Activated CD4-positive, alpha-beta memory T cell treated with anti-CD3 and anti-CD28 coated beads for 36 hours (primary cell): Measurements from ENCODE around the gene TECR. TPM values are rescaled to one million over a fixed set of nuclear protein-coding genes. Genes with fewer than 3 reads are reported as not detected.

Source experiments
- CTCF ChIA-PET: fragments of 350-600 bp; sonication (Branson Sonifier 250); formaldehyde crosslinking; loops from one replicate; lab custom pipeline; 2021; ENCODE audit warnings: antibody characterized with exemption, inconsistent platforms; lab: Charles Lee
- POLR2A ChIA-PET: fragments of 350-600 bp; sonication (Branson Sonifier 250); formaldehyde crosslinking; loops from one replicate; lab custom pipeline; 2021; ENCODE audit warnings: antibody characterized with exemption; lab: Charles Lee
- DNase-seq: peaks from one replicate; pipeline ENCODE4 v3.0.0-alpha.2; 2020
- H3K27ac Mint-ChIP-seq: one replicate; pipeline ENCODE4 v1.8.0; 2021; ENCODE audit warnings: mixed read lengths
- H3K27me3 Mint-ChIP-seq: one replicate; pipeline ENCODE4 v1.8.0; 2021; ENCODE audit warnings: mixed read lengths
- H3K36me3 Mint-ChIP-seq: one replicate; pipeline ENCODE4 v1.8.0; 2021; ENCODE audit warnings: mixed read lengths
- H3K4me1 Mint-ChIP-seq: one replicate; pipeline ENCODE4 v1.8.0; 2021; ENCODE audit warnings: low read depth, mixed read lengths
- H3K4me3 Mint-ChIP-seq: one replicate; pipeline ENCODE4 v1.8.0; 2021; ENCODE audit warnings: mild to moderate bottlenecking, mixed read lengths
- H3K9me3 Mint-ChIP-seq: one replicate; pipeline ENCODE4 v1.8.0; 2021; ENCODE audit warnings: mixed read lengths
- intact Hi-C: fragments of 100-400 bp; cut with micrococcal nuclease; formaldehyde crosslinking; loops from one replicate; pipeline ENCODE4 v1.15.1; 2023
- total RNA-seq, 2 experiments: library from RNA; stranded (reverse); gene quantifications; one replicate each; pipeline ENCODE4 v1.2.3, GENCODE V29; 2021

TECR gene
- total RNA-seq, 2 experiments from 2014 or later: 120 TPM

DNA sequence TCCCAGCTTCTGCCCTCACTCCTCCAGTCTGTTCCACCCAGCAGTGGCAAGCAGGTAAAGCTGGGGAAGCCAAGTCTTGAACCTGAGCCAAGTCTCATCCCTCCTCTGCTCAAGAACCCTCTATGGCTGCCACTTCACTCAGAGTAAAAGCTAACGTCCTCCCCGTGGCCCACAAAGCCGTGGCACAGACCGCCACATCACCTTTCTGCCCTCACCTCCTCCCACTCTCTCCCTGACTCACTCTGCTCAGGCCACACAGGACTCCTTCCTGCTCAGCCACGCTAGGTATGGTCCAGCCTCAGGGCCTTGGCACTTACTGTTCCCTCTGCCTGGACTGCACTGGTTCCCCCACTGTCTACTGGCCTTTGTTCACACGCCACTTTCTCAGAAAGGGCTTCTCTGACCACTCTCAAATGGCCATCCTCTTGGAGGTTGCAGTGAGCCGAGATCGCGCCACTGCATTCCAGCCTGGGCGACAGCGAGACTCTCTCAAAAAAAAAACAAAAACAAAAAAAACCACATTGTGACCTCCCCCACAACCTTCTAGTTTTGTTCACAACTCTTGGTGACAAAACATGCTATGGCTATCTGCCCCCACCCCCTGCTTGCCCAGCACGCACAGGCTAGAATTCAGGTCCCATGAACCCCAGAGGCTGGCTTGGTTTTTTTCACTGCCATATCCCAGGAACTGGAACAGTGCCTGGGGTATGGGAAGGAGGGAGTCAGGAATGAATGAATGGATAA lies 26.7 kb downstream of the TECR start:
- H3K4me1 Mint-ChIP-seq: peaks cover 48% of the 10 kb centered on the region
- peak overlapping the region; percentile 59 for H3K27ac Mint-ChIP-seq
- no peaks in the 10 kb centered on the region for H3K9me3 Mint-ChIP-seq
- no peaks in the 10 kb centered on the region for H3K36me3 Mint-ChIP-seq
- H3K27me3 Mint-ChIP-seq: no peaks in the 10 kb centered on the region
- CTCF ChIA-PET: interaction anchor here (0.8 to 4.0 kb wide), 22 partner anchors 10 to 420 kb away, joined by 3 to 48 read pairs (median 6); partner anchors contain the start of genes ASF1B, DNAJB1, NDUFB7 and TECR
- DNase-seq: peak; percentile 40
- intact Hi-C loops: no loop called here
- no peak overlapping the region for H3K4me3 Mint-ChIP-seq
- POLR2A ChIA-PET: interaction anchor here (0.5 to 1.3 kb wide), 3 partner anchors 13 to 19 kb away, joined by 4 to 7 read pairs (median 6); partner anchors contain the start of gene NDUFB7

DNA sequence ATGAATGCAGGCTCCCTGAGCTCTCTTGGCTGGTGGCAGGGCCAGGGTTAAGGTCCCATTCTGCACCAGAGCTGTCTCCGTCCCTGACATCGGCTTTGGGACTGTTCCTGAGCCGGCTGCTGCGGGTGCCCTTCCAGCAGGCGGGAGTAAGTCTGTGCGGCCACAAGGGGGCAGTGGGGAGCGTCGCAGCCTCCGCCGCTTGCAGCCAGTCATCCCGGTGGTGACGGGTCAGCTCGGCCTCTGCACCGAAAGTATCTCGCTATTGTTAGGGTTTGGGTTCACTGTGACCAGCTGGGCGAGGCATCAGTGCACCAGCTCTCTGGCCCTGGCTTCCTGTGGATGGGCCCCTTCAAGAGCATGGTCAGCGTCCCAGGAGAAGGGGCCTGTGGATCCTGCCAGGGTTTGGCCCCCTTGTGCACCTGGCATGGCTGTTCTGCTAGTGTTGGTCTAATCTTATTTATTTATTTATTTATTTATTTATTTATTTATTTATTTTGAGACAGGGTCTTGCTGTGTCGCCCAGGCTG lies 27.3 kb downstream of the TECR start:
- no peak overlapping the region for H3K4me3 Mint-ChIP-seq
- peaks cover 44% of the 10 kb centered on the region for H3K4me1 Mint-ChIP-seq
- ChIA-PET POLR2A (interaction anchor here (0.7 to 1.3 kb wide), 3 partner anchors 13 to 50 kb away, joined by 3 to 7 read pairs (median 6); partner anchors contain the start of gene NDUFB7), CTCF (interaction anchor here (0.6 to 4.0 kb wide), 24 partner anchors 8 to 421 kb away, joined by 3 to 48 read pairs (median 5); partner anchors contain the start of genes ASF1B, DNAJB1, NDUFB7 and TECR)
- H3K36me3 Mint-ChIP-seq: no peaks in the 10 kb centered on the region
- no peaks in the 10 kb centered on the region for H3K27me3 Mint-ChIP-seq
- no peaks in the 10 kb centered on the region for H3K9me3 Mint-ChIP-seq
- peak; percentile 85 for DNase-seq
- intact Hi-C loops: no loop called here
- H3K27ac Mint-ChIP-seq: no peak overlapping the region

DNA sequence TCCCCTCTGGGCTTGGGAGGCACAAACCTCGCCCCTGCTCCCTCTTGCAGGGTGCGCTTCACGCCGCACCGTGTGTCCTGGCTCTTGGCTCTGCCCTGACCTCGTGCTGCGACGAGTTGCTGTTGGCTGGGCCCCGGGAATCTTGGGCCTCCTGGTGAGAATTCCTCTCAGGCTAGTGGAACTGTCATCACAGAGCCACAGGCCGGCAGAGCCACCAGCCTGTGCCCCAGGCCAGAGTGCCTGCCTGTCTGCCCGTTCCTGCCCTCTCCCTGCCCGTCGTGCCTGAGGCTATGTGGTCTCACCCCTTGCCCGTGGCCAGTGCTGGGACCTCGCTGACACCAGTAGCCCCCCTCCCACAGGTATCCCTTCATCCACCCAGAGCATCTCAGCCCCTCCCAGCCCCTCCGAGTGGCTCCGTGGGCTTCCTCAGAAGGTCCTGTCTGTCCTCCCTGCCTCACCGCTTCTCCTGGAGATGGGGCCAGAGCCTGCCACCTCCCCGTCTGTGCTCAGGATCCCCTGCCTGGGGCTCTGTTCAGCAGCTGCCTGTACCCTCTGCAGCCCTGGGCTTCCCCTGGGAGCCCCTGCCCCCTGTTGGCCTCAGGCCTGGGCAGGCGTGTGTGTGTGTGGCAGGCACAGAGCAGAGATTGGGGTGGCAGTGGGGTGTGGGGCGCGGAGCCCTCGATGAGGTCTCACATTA lies 29.1 kb downstream of the TECR start:
- CTCF ChIA-PET: interaction anchor here (3.4 to 3.5 kb wide), 2 partner anchors 14 to 127 kb away, joined by 43 to 48 read pairs; partner anchors contain the start of gene NDUFB7

DNA sequence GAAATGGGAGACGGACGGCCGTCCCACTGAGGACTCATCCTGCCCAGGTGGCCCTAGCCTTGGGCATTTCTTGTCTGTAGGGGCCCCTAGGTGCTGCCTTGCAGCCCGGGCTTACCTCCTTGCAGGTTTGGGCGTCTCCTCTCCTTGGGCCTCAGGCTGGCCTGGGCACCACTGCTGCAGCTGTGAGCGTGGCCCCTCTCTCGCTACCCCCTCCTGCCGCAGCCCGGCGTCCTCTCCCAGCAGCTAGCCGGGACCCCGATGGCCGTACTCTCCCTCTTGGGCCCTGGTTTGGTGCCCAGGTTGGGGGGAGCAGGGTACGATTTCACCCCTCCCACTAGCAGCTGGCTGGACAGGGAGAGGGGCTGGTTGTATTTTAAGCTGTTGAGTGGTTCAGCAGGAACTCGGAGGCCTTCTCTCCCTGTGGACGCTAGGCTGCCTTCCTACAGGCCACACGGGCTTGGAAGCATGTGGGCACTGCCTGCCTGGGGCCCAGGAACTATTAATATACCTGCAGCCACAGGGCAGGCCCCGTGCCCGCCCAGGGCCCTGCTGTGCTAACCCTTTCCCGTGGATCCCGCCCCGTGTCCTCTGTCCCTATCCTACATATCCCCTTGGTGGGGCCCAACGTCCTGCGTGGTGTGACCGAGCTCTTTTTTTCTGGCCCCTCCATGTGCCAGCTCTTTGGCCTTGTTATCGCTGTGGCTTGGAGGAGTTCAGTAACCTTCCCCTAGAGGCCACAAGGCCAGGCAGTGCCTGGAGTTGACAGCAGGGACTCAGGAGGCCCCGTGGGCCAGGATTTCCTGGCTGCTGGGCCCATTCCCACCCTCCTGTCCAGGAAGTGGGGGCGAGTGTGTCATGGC lies 30.8 kb downstream of the TECR start:
- Mint-ChIP-seq H3K9me3 (no peaks in the 10 kb centered on the region), H3K27me3 (no peaks in the 10 kb centered on the region), H3K36me3 (peaks cover 6% of the 10 kb centered on the region), H3K4me1 (peaks cover 30% of the 10 kb centered on the region), H3K4me3 (no peak overlapping the region), H3K27ac (peak overlapping the region; percentile 54)
- no peak for DNase-seq
- intact Hi-C loops: no loop called here
- ChIA-PET CTCF (interaction anchor here (1.4 kb wide), 1 partner anchor 126 kb away, joined by 5 read pairs; no protein-coding TSS in a partner anchor), POLR2A (no interaction called here)

More for the DNA sequence above, 29.1 kb downstream of the TECR start:
- DNase-seq: no peak
- no peaks in the 10 kb centered on the region for H3K27me3 Mint-ChIP-seq
- no peaks in the 10 kb centered on the region for H3K36me3 Mint-ChIP-seq
- no peaks in the 10 kb centered on the region for H3K9me3 Mint-ChIP-seq
- peaks cover 33% of the 10 kb centered on the region for H3K4me1 Mint-ChIP-seq
- no peak overlapping the region for H3K4me3 Mint-ChIP-seq
- no peak overlapping the region for H3K27ac Mint-ChIP-seq
- intact Hi-C loops: no loop called here
- POLR2A ChIA-PET: no interaction called here

DNA sequence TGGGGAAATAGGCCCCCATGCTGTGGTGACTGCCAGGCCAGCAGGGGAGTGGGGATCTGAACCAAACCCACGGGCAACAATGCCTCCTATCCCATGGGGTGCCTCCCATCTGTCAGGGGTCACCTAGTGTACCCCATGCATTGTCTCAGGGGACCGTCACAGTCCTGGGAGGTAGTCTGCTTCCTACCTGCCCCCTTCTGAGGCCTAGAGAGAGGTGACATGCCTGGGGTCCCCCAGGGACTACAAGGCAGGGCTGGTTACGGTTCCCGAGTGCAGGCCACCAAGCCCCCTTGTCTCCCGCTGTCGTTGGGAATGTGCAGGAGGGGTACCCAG lies 31.3 kb downstream of the TECR start:
- H3K4me1 Mint-ChIP-seq: peaks cover 30% of the 10 kb centered on the region
- no peaks in the 10 kb centered on the region for H3K9me3 Mint-ChIP-seq
- no peak overlapping the region for H3K4me3 Mint-ChIP-seq
- POLR2A ChIA-PET: no interaction called here
- CTCF ChIA-PET: no interaction called here
- intact Hi-C loops: no loop called here
- DNase-seq: no peak
- H3K27ac Mint-ChIP-seq: peak overlapping the region; percentile 54
- peaks cover 6% of the 10 kb centered on the region for H3K36me3 Mint-ChIP-seq
- H3K27me3 Mint-ChIP-seq: no peaks in the 10 kb centered on the region

DNA sequence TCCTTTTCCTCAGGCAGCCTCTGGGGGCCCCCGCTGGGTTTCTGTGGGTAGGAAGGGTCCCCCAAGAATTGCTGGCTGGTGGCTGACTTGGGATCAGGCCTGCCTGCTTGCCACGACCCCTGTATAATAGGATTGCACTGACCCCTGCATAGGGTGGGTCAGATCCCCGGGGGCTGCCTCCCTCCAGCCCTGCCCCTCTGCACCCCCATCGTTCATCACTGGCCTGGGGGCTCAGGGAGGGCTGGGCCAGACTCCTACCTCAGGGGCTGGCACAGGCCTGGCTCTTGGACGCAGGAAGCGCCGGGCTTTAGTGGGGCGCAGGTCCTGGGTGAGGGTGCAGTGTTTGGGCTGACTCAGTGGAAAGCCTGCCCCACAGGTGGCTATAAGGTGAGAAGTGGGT lies 31.9 kb downstream of the TECR start:
- Mint-ChIP-seq H3K27ac (no peak overlapping the region), H3K9me3 (no peaks in the 10 kb centered on the region), H3K4me1 (peaks cover 25% of the 10 kb centered on the region), H3K27me3 (no peaks in the 10 kb centered on the region), H3K36me3 (peaks cover 9% of the 10 kb centered on the region), H3K4me3 (no peak overlapping the region)
- POLR2A ChIA-PET: no interaction called here
- CTCF ChIA-PET: interaction anchor here (0.6 to 1.7 kb wide), 3 partner anchors 10 to 126 kb away, joined by 4 to 6 read pairs (median 4); partner anchors contain the start of gene NDUFB7
- no peak for DNase-seq
- intact Hi-C loops: no loop called here

DNA sequence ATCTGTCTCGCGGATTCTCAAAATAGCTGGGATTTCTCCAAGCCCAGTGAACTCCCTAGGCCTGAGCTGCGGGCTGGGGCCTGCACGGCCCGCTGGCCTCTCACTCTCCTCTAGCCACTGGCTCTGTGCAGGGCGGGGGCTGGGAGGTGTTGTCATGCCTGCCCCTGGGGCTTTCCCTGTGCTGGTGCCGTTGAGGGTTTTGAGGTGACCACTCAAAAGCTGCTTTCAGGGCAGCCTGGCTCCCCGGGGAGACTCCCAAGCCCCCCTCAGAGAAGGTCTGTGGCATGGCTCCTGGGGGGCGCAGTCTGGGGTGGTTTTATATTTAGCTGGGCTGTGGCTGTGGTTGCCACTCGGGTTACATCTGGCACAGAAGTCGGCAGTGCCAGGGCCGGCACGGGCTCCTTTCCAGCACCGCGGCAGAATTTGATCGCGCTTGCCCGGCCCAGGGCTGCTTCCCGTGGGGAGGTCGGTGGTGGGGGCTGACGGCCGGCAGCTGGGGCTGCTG lies 32.5 kb downstream of the TECR start:
- no peak for DNase-seq
- intact Hi-C loops: no loop called here
- ChIA-PET CTCF (interaction anchor here (0.6 to 1.7 kb wide), 3 partner anchors 10 to 125 kb away, joined by 4 to 6 read pairs (median 4); partner anchors contain the start of gene NDUFB7), POLR2A (no interaction called here)
- H3K27ac Mint-ChIP-seq: no peak overlapping the region
- no peaks in the 10 kb centered on the region for H3K27me3 Mint-ChIP-seq
- no peak overlapping the region for H3K4me3 Mint-ChIP-seq
- no peaks in the 10 kb centered on the region for H3K9me3 Mint-ChIP-seq
- H3K36me3 Mint-ChIP-seq: peaks cover 9% of the 10 kb centered on the region
- peaks cover 18% of the 10 kb centered on the region for H3K4me1 Mint-ChIP-seq

DNA sequence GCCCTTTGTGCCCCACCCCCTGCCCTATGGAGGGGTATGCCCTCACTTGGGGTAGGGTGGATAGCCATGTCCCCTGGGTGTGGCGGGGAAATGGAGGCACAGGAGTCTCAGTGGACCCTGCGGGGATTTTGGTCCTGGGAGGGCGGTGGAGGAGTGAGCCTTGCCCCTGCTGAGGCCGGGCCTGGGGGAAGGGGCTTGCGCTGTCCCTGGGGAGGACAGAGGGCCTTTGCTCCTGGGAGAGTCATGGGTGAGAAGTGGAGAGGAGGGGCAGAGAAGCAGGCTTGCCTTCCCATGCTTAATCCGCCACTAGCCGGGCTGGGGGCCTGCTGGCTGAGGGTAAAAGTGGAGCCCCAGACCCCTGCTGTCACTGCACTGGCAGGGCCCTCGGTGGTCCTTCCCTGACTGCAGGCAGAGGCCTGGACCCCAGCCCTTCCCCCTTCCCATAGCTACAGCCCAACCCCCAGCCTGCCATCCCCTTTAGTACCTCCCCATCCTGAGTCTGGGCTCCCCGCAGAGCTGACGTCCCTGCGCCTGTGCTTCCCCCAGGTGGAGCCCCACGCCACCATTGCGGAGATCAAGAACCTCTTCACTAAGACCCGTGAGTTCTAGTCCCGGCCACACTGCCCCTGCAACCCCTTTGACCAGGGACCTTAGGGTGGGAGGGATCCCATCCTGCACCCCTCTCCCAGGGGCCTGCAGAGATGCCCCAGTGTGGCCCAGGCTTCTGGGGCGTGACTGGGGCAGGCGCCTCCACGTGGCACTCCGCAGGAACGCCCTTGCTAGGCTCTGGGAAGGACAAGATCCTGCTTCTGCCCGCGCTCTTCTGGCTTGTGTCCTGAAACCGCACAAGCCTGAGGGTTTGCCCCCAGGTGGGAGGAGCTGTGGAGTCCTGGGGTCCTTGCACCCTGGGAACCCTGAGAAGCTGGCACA lies 33.5 kb downstream of the TECR start:
- peaks cover 11% of the 10 kb centered on the region for H3K36me3 Mint-ChIP-seq
- no peak overlapping the region for H3K27ac Mint-ChIP-seq
- DNase-seq: no peak
- peaks cover 23% of the 10 kb centered on the region for H3K4me1 Mint-ChIP-seq
- H3K9me3 Mint-ChIP-seq: no peaks in the 10 kb centered on the region
- POLR2A ChIA-PET: no interaction called here
- H3K27me3 Mint-ChIP-seq: no peaks in the 10 kb centered on the region
- intact Hi-C loops: no loop called here
- no peak overlapping the region for H3K4me3 Mint-ChIP-seq
- CTCF ChIA-PET: interaction anchor here (0.6 to 1.7 kb wide), 3 partner anchors 9 to 11 kb away, joined by 3 to 6 read pairs (median 4); partner anchors contain the start of gene NDUFB7

DNA sequence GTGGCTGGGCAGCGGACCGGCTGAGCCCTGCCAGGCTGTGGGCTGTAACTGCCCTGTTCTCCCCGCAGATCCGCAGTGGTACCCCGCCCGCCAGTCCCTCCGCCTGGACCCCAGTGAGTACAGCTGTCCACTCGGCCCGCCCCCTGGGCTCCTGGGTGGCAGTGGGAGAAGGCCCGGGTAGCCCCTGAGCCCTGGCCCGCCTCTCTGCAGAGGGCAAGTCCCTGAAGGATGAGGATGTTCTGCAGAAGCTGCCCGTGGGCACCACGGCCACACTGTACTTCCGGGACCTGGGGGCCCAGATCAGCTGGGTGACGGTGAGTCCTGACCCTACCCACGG lies 34.2 kb downstream of the TECR start:
- intact Hi-C loops: no loop called here
- H3K36me3 Mint-ChIP-seq: peaks cover 13% of the 10 kb centered on the region
- peaks cover 22% of the 10 kb centered on the region for H3K4me1 Mint-ChIP-seq
- no peak overlapping the region for H3K27ac Mint-ChIP-seq
- H3K4me3 Mint-ChIP-seq: no peak overlapping the region
- no peaks in the 10 kb centered on the region for H3K27me3 Mint-ChIP-seq
- no peaks in the 10 kb centered on the region for H3K9me3 Mint-ChIP-seq
- DNase-seq: no peak
- ChIA-PET CTCF (interaction anchor here (0.6 kb wide), 1 partner anchor 9 kb away, joined by 3 read pairs; no protein-coding TSS in a partner anchor), POLR2A (no interaction called here)

DNA sequence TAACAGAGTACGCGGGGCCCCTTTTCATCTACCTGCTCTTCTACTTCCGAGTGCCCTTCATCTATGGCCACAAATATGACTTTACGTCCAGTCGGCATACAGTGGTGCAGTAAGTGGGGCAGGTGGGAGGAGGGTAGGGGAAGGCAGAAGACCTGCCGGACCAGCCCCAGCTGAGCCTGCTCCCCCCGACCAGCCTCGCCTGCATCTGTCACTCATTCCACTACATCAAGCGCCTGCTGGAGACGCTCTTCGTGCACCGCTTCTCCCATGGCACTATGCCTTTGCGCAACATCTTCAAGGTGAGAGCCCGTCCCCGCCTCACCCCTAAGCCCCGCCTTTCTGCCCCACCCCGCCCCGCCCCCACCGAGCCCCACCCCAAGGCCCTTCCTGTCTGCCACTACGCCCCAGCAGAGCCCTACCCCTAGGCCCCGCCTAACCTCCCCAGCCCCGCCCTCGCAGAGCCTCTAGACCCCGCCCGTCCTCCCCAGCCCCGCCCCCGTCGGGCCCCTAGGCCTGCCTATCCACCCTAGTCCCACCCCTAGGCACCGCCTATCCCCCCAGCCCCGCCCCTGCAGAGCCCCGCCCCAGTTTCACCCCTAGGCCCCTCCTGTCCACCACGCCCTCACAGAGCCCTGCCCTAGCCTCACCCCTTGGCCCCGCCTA lies 34.7 kb downstream of the TECR start:
- H3K4me3 Mint-ChIP-seq: no peak overlapping the region
- ChIA-PET CTCF (interaction anchor here (0.6 kb wide), 1 partner anchor 9 kb away, joined by 3 read pairs; no protein-coding TSS in a partner anchor), POLR2A (no interaction called here)
- H3K9me3 Mint-ChIP-seq: no peaks in the 10 kb centered on the region
- peak; percentile 74 for DNase-seq
- H3K27me3 Mint-ChIP-seq: no peaks in the 10 kb centered on the region
- H3K4me1 Mint-ChIP-seq: peaks cover 23% of the 10 kb centered on the region
- H3K27ac Mint-ChIP-seq: peak overlapping the region; percentile 28
- intact Hi-C loops: no loop called here
- peaks cover 14% of the 10 kb centered on the region for H3K36me3 Mint-ChIP-seq
